ENCODE results near the gene MED6. TPM values are rescaled to one million over a fixed set of nuclear protein-coding genes. Genes with fewer than 3 reads are reported as not detected.

Gene MED6
- total RNA-seq, 1 experiment from 2014 or later: 24.4 TPM

GRCh38 chr14:70619708-70620107, 19.3 kb upstream of the MED6 start:
- ATAC-seq (no peak), DNase-seq (ENCODE audit: low read depth, low spot score) (no peak)
- ChIA-PET CTCF (interaction anchor here (0.7 kb wide), 1 partner anchor 172 kb away, joined by 4 read pairs; no protein-coding TSS in a partner anchor), POLR2A (no interaction called here)
- TF ChIP-seq CTCF (IDR thresholded peaks at IDR 0.05): no peak
- TF ChIP-seq, protein P1, sequence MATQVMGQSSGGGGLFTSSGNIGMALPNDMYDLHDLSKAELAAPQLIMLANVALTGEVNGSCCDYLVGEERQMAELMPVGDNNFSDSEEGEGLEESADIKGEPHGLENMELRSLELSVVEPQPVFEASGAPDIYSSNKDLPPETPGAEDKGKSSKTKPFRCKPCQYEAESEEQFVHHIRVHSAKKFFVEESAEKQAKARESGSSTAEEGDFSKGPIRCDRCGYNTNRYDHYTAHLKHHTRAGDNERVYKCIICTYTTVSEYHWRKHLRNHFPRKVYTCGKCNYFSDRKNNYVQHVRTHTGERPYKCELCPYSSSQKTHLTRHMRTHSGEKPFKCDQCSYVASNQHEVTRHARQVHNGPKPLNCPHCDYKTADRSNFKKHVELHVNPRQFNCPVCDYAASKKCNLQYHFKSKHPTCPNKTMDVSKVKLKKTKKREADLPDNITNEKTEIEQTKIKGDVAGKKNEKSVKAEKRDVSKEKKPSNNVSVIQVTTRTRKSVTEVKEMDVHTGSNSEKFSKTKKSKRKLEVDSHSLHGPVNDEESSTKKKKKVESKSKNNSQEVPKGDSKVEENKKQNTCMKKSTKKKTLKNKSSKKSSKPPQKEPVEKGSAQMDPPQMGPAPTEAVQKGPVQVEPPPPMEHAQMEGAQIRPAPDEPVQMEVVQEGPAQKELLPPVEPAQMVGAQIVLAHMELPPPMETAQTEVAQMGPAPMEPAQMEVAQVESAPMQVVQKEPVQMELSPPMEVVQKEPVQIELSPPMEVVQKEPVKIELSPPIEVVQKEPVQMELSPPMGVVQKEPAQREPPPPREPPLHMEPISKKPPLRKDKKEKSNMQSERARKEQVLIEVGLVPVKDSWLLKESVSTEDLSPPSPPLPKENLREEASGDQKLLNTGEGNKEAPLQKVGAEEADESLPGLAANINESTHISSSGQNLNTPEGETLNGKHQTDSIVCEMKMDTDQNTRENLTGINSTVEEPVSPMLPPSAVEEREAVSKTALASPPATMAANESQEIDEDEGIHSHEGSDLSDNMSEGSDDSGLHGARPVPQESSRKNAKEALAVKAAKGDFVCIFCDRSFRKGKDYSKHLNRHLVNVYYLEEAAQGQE (IDR thresholded peaks at IDR 0.05; ENCODE audit: insufficient read depth in 1 of 2, low read depth in 2 of 2, low read length in 1 of 2): no peak
- TF ChIP-seq SIN3A (IDR thresholded peaks at IDR 0.05; ENCODE audit: borderline replicate concordance, insufficient read depth, low read depth, low read length): no peak
- no peak for TF ChIP-seq TCF7L2 (IDR thresholded peaks at IDR 0.05; ENCODE audit: low read depth, low read length)
- no peak for TF ChIP-seq POLR2AphosphoS5 (IDR thresholded peaks at IDR 0.05; ENCODE audit: low read depth, low read length)
- intact Hi-C loops (cut with micrococcal nuclease; ENCODE audit: unreplicated experiment) (loop anchor here (5.0 kb wide), 3 partner anchors 93 to 353 kb away; no protein-coding TSS in a partner anchor), in situ Hi-C loops (cut with HindIII; ENCODE audit: low pct_unique_long_range_greater_than_20kb, low sequenced_read_pairs) (no loop called here)
- H3K4me3 ChIP-seq (ENCODE audit: low read depth in 2 of 2, low read length in 2 of 2): no peak overlapping the region
- H3K4me1 ChIP-seq (ENCODE audit: control insufficient read depth, insufficient read depth, low read length): no peaks in the 10 kb centered on the region
- H3K36me3 ChIP-seq (ENCODE audit: control insufficient read depth, insufficient read depth, low read length): no peaks in the 10 kb centered on the region
- no TSS peak for BruUV-seq (replicated peaks)
- H3K9me3 ChIP-seq (ENCODE audit: control insufficient read depth, insufficient read depth, low read depth, low read length): no peaks in the 10 kb centered on the region
- peaks cover 8% of the 10 kb centered on the region for H3K27me3 ChIP-seq (ENCODE audit: control insufficient read depth, insufficient read depth, low read length)
- no peak overlapping the region for H3K27ac ChIP-seq (ENCODE audit: low read length)

DNA sequence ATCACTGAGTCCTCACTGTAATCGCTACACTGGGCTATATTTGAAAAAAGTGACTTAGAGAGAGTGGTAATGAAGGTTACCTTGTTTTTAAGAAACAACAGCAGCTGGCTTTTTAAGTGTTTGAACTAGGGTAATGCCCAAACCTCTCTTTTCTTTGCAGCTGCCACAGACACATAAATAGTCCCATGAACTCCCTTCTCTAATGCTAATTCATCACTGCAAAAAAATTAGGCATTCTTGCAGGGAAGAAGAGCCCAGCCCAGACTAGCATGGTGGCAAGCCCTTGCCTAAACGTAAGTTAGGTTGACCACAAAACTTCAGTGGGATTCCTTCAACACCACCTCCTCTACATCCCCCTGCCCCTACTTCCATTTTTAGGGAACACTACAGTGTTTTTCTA, 17.9 kb upstream of the MED6 start:
- in situ Hi-C loops (cut with HindIII; ENCODE audit: low pct_unique_long_range_greater_than_20kb, low sequenced_read_pairs): no loop called here
- BruUV-seq (replicated peaks): no TSS peak

More for the DNA sequence above, 17.9 kb upstream of the MED6 start:
- Histone ChIP-seq H3K4me3 (ENCODE audit: low read depth in 2 of 2, low read length in 2 of 2) (no peak overlapping the region), H3K9me3 (ENCODE audit: control insufficient read depth, insufficient read depth, low read depth, low read length) (no peaks in the 10 kb centered on the region), H3K27ac (ENCODE audit: low read length) (no peak overlapping the region), H3K27me3 (ENCODE audit: control insufficient read depth, insufficient read depth, low read length) (peaks cover 8% of the 10 kb centered on the region), H3K36me3 (ENCODE audit: control insufficient read depth, insufficient read depth, low read length) (no peaks in the 10 kb centered on the region), H3K4me1 (ENCODE audit: control insufficient read depth, insufficient read depth, low read length) (no peaks in the 10 kb centered on the region)
- TF ChIP-seq CTCF (IDR thresholded peaks at IDR 0.05) (no peak), POLR2AphosphoS5 (IDR thresholded peaks at IDR 0.05; ENCODE audit: low read depth, low read length) (no peak)
- DNase-seq (ENCODE audit: low read depth, low spot score) (no peak), ATAC-seq (no peak)
- CTCF ChIA-PET: no interaction called here
- POLR2A ChIA-PET: interaction anchor here (0.5 kb wide), 1 partner anchor 85 kb away, joined by 4 read pairs; no protein-coding TSS in a partner anchor
- intact Hi-C loops (cut with micrococcal nuclease; ENCODE audit: unreplicated experiment): loop anchor here (5.0 kb wide), 1 partner anchor 94 kb away; no protein-coding TSS in a partner anchor

Data from Panc1 (cell line).